Peyer's patch (tissue), 4 donors: ENCODE measurements around the gene FAM20C. TPM values are rescaled to one million over a fixed set of nuclear protein-coding genes. Genes with fewer than 3 reads are reported as not detected.

Source experiments
- DNase-seq, 3 donors: peaks; one replicate each; pipeline ENCODE4 v3.0.0-alpha.2; 2017 to 2019
- H3K27ac ChIP-seq, 4 donors: fragments of 200-600 bp; sonication (generic); one replicate each; pipeline ENCODE4 v1.5.1; 2016 to 2019
- H3K27me3 ChIP-seq, 2 donors: fragments of 200-600 bp; sonication (generic); one replicate each; pipeline ENCODE4 v1.5.1; 2019
- H3K36me3 ChIP-seq, 3 donors: fragments of 200-600 bp; sonication (generic); one replicate each; pipeline ENCODE4 v1.5.1; 2016 to 2019
- H3K4me1 ChIP-seq, 4 donors: fragments of 200-600 bp; sonication (generic); one replicate each; pipeline ENCODE4 v1.5.1; 2016 to 2019
- H3K4me3 ChIP-seq, 4 donors: fragments of 200-600 bp; sonication (generic); 1 replicate in 3 of 4; 2 replicates in 1 of 4; pipeline ENCODE4 v1.5.1; 2016 to 2019; ENCODE audit warnings: mild to moderate bottlenecking in 1 of 4
- H3K9me3 ChIP-seq, 4 donors: fragments of 200-600 bp; sonication (generic); one replicate each; pipeline ENCODE4 v1.5.1; 2016 to 2019; ENCODE audit warnings: mild to moderate bottlenecking in 1 of 4
- POLR2A ChIP-seq, 2 donors: fragments of 450-650 bp; IDR thresholded peaks; one replicate each; pipeline ENCODE4 v1.5.1; 2017; ENCODE audit warnings: antibody characterized with exemption in 2 of 2, mild to moderate bottlenecking in 2 of 2, moderate library complexity in 2 of 2
- total RNA-seq, 4 donors: library from RNA; depleted of rRNA; stranded (reverse); fragments of >200 nt; gene quantifications; one replicate each; pipeline ENCODE4 v1.1.0, GENCODE V29; 2016
- TF ChIP-seq, protein P1 (sequence below), 6 experiments: fragments of 450-650 bp in 4 of 6; fragments of 200-600 bp in 2 of 6; sonication (generic) in 1 of 6; IDR thresholded peaks; one replicate each; pipeline ENCODE4 v1.5.1; 2017 to 2019; ENCODE audit warnings: antibody characterized with exemption in 6 of 6, mild to moderate bottlenecking in 3 of 6, moderate library complexity in 1 of 6

Gene FAM20C
- total RNA-seq, 4 donors from 2014 or later: 46.4 to 66.0 (median 53.8) TPM

DNA sequence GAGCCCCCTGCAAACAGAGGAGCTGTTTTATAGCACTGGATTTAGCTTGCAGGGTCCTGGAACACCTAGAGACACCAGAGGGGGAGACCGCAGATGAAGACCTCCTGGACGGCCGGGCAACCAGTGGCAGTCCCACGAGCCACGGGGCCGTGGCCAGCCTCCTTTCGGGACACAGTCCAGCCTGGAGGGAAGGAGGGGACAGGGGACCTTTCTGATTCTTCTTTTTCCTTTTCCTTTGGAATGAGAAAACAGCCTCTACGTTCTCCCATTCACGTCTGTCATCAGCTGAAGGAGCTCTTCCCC is 35.4 kb upstream of the FAM20C start:
- peak in 1 of 3 donors; percentile 30 for DNase-seq
- no peak for TF ChIP-seq POLR2A (IDR thresholded peaks at IDR 0.05)
- TF ChIP-seq, protein P1, sequence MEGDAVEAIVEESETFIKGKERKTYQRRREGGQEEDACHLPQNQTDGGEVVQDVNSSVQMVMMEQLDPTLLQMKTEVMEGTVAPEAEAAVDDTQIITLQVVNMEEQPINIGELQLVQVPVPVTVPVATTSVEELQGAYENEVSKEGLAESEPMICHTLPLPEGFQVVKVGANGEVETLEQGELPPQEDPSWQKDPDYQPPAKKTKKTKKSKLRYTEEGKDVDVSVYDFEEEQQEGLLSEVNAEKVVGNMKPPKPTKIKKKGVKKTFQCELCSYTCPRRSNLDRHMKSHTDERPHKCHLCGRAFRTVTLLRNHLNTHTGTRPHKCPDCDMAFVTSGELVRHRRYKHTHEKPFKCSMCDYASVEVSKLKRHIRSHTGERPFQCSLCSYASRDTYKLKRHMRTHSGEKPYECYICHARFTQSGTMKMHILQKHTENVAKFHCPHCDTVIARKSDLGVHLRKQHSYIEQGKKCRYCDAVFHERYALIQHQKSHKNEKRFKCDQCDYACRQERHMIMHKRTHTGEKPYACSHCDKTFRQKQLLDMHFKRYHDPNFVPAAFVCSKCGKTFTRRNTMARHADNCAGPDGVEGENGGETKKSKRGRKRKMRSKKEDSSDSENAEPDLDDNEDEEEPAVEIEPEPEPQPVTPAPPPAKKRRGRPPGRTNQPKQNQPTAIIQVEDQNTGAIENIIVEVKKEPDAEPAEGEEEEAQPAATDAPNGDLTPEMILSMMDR (IDR thresholded peaks at IDR 0.05): no peak

DNA sequence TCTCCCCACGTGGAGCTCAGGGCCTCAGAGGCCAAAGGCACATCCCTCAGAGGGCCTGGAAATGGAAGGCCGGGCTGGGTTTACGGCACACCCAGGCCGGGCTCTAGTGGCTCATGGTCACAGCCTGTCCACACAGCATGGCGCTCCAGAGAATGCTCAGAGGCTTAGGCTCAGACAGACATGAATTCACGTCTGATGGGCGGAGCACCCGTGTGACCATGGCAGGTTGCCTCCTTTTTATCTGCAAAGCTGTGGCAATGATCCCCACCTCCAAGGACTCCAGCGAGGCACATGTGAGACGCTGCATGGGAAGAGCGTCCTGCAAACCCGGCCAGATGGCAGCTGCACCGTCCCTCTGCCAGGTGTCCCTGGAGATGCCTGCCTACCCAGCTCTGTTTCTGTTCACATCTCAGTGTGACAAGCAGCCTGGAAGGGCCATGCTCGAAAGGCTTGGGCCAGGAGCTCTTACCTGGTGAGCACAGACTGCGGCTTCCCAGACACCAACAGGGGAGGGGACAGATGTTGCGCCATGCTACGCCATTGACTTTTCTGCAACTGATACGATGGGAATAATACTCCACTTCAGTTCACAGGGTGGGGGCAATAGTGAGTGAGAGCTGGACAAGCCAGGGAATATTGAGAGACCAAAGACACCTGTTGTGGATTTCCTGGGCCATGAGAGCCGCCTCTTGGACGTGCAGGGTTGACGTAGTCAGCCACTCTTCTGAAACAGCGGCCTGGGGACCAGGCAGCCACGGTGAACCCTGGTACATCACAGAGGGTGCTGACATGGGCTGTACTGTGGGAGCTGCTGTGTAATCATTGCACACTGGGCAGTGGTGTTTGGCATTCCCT is 34.4 kb upstream of the FAM20C start:
- H3K27ac ChIP-seq: no peak overlapping the region
- peaks cover 0 to 11% (median 0%) of the 10 kb centered on the region in 4 donors for H3K4me1 ChIP-seq
- TF ChIP-seq, protein P1 (IDR thresholded peaks at IDR 0.05): no peak
- no peak for TF ChIP-seq POLR2A (IDR thresholded peaks at IDR 0.05)
- H3K36me3 ChIP-seq: no peaks in the 10 kb centered on the region
- no peak overlapping the region for H3K4me3 ChIP-seq
- H3K9me3 ChIP-seq: no peaks in the 10 kb centered on the region
- H3K27me3 ChIP-seq: no peaks in the 10 kb centered on the region
- peak in 1 of 3 donors; percentile 46 for DNase-seq

More for the DNA sequence above, 35.4 kb upstream of the FAM20C start:
- no peaks in the 10 kb centered on the region for H3K27me3 ChIP-seq
- no peaks in the 10 kb centered on the region for H3K36me3 ChIP-seq
- peaks cover 0 to 11% (median 0%) of the 10 kb centered on the region in 4 donors for H3K4me1 ChIP-seq
- H3K9me3 ChIP-seq: no peaks in the 10 kb centered on the region
- no peak overlapping the region for H3K4me3 ChIP-seq
- no peak overlapping the region for H3K27ac ChIP-seq

DNA sequence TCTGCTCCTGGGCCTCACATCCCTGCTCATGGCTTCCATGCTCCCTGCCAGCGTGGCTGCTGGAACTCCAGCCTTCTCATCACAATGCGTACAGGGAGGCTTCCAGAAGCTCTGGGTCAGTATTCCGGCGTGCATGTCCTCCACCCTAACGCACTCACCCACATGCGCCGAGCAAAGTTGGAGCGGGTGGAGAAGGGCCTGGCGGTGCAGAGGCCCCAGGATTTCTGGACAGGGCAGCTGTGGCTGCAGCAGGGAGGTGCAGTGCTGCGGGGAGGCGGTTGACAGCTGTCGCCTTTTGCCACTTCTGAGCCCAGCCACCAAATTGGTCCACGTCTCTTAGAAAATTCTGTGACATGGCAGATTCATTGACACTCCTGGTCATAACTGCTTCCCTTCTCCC is 33.6 kb upstream of the FAM20C start:
- DNase-seq: peak in 1 of 3 donors; percentile 37
- H3K4me3 ChIP-seq: no peak overlapping the region
- H3K36me3 ChIP-seq: no peaks in the 10 kb centered on the region
- TF ChIP-seq POLR2A (IDR thresholded peaks at IDR 0.05): no peak
- TF ChIP-seq, protein P1 (IDR thresholded peaks at IDR 0.05): no peak
- H3K27me3 ChIP-seq: no peaks in the 10 kb centered on the region
- H3K9me3 ChIP-seq: no peaks in the 10 kb centered on the region
- peaks cover 0 to 11% (median 0%) of the 10 kb centered on the region in 4 donors for H3K4me1 ChIP-seq
- no peak overlapping the region for H3K27ac ChIP-seq

DNA sequence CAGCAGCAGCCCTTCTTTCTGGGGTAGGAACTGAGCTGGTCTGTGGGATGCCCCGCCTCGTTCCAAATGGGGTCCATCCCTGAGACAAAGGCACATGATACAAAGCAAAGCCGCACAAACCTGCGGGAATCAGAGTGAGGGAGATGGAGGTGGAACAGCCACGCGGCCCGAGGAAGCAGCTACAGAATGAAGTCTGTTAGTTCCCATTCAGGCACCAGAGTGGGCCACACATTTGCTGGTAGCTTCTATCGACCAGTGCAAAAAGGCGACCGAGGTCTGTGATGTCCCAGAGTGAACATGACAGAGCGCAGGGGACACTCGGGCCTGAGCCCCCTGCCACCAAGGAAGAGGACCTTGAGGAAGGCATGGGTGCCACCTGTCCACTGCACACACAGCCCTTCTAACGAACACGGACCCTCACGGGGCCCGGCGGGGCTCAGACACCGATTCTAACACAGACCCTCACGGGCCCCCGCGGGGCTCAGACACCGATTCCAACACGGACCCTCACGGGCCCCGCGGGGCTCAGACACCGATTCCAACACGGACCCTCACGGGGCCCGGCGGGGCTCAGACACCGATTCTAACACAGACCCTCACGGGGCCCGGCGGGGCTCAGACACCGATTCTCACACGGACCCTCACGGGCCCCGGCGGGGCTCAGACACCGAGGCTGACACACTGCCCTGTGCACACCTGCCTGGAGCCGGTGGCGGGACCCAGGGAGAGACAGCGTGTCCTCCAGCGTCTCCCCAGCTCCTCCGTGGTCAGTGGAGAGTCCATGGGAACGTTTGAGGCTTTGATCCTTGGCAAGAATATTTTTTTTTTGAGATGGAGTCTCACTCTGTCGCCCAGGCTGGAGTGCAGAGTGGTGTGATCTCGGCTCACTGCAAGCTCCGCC is 32.8 kb upstream of the FAM20C start:
- H3K4me3 ChIP-seq: no peak overlapping the region
- no peaks in the 10 kb centered on the region for H3K36me3 ChIP-seq
- peak in 1 of 3 donors; percentile 77 for DNase-seq
- peaks cover 0 to 15% (median 0%) of the 10 kb centered on the region in 4 donors for H3K4me1 ChIP-seq
- H3K9me3 ChIP-seq: no peaks in the 10 kb centered on the region
- no peaks in the 10 kb centered on the region for H3K27me3 ChIP-seq
- TF ChIP-seq, protein P1 (IDR thresholded peaks at IDR 0.05): no peak
- no peak for TF ChIP-seq POLR2A (IDR thresholded peaks at IDR 0.05)
- no peak overlapping the region for H3K27ac ChIP-seq

DNA sequence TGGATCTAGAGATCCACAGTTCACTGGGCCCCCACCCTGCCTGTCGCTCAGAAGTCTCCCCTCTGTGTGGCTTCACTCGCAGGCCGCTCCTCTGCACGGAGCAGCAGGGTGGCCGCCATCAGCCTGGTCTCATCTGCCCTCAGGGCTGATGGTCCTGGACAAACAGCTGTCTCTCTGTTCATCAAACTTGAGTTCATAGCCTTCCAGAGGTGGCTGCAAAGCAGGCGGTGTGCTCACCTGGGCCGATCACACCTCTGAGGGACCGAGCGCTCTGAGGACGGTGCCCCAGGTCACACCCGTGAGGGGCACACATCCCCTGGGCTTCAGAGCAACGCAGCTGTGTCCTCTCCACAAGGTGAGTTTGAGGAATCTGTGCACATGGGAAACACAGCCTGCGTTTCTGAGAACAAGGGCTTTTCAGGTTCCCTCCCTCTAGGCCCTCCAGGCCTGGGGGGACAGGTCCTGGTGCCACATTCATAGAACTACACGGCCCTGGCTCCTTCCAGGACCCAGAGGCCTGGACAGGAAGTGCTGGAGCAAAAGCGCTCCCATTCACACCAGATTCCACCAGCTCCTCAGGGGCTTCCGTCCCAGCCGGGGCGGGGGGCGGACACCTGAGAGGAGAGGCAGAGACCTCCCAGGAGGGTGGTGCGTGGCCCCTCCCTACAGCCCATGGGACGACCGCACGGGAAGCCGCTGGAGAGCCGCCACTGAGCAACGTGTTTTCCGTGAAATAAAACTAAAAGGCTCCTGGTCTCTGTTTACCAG is 31.2 kb upstream of the FAM20C start:
- Histone ChIP-seq H3K36me3 (no peaks in the 10 kb centered on the region), H3K4me1 (peaks cover 0 to 19% (median 0%) of the 10 kb centered on the region in 4 donors), H3K4me3 (no peak overlapping the region), H3K9me3 (no peaks in the 10 kb centered on the region), H3K27me3 (no peaks in the 10 kb centered on the region), H3K27ac (peak overlapping the region in 1 of 4 donors; percentile 59)
- DNase-seq: peak in 1 of 3 donors; percentile 47
- no peak for TF ChIP-seq POLR2A (IDR thresholded peaks at IDR 0.05)
- TF ChIP-seq, protein P1 (IDR thresholded peaks at IDR 0.05): no peak
